Mesendoderm (in vitro differentiated cells): Measurements from ENCODE around the gene SH2D7. TPM values are rescaled to one million over a fixed set of nuclear protein-coding genes. Genes with fewer than 3 reads are reported as not detected.

Experiments used
- DNase-seq: peaks from one replicate; pipeline ENCODE4 v3.0.0; 2013
- H2AK5ac ChIP-seq: 2 replicates; pipeline ENCODE4 v1.6.1; 2013; ENCODE audit warnings: low read length, inconsistent platforms
- H2BK120ac ChIP-seq: 2 replicates; pipeline ENCODE4 v1.6.1; 2013; ENCODE audit warnings: low read depth, mild to moderate bottlenecking, low read length, moderate library complexity, mixed read lengths
- H2BK15ac ChIP-seq: replicated peaks from 2 replicates; pipeline ENCODE4 v1.6.1; 2013; ENCODE audit warnings: low read depth, mild to moderate bottlenecking, moderate library complexity
- H2BK5ac ChIP-seq: 2 replicates; pipeline ENCODE4 v1.6.1; 2013; ENCODE audit warnings: low read length, inconsistent platforms
- H3K18ac ChIP-seq: 2 replicates; pipeline ENCODE4 v1.6.1; 2013; ENCODE audit warnings: mild to moderate bottlenecking, low read length, mixed read lengths
- H3K23ac ChIP-seq: one replicate; pipeline ENCODE4 v1.6.1; 2013; ENCODE audit warnings: low read length
- H3K27ac ChIP-seq: 2 replicates; pipeline ENCODE4 v1.5.1; 2013; ENCODE audit warnings: low read depth, mild to moderate bottlenecking, inconsistent platforms, low read length, moderate library complexity
- H3K27me3 ChIP-seq: 2 replicates; pipeline ENCODE4 v1.6.1; 2013; ENCODE audit warnings: low read length, control low read depth, mild to moderate bottlenecking, inconsistent platforms; ENCODE audit not compliant: insufficient read depth, poor library complexity
- H3K36me3 ChIP-seq: 2 replicates; pipeline ENCODE4 v1.6.1; 2013; ENCODE audit warnings: low read length, inconsistent platforms; ENCODE audit not compliant: control insufficient read depth, insufficient read depth
- H3K4ac ChIP-seq: one replicate; pipeline ENCODE4 v1.6.1; 2013; ENCODE audit warnings: low read depth, mild to moderate bottlenecking, low read length, moderate library complexity
- H3K4me1 ChIP-seq: 2 replicates; pipeline ENCODE4 v1.6.1; 2013; ENCODE audit warnings: low read depth, low read length, inconsistent platforms; ENCODE audit not compliant: control insufficient read depth
- H3K4me2 ChIP-seq: 2 replicates; pipeline ENCODE4 v1.6.1; 2013; ENCODE audit warnings: low read length
- H3K4me3 ChIP-seq: 2 replicates; pipeline ENCODE4 v1.5.1; 2013; ENCODE audit warnings: mild to moderate bottlenecking, low read length
- H3K56ac ChIP-seq: one replicate; pipeline ENCODE4 v1.6.1; 2013; ENCODE audit warnings: low read length
- H3K79me1 ChIP-seq: 2 replicates; pipeline ENCODE4 v1.6.1; 2013; ENCODE audit warnings: low read length, inconsistent platforms
- H3K79me2 ChIP-seq: 2 replicates; pipeline ENCODE4 v1.6.1; 2013; ENCODE audit warnings: mild to moderate bottlenecking, low read length; ENCODE audit not compliant: control insufficient read depth, insufficient read depth
- H3K9ac ChIP-seq: 2 replicates; pipeline ENCODE4 v1.6.1; 2013; ENCODE audit warnings: low read length, inconsistent platforms
- H4K5ac ChIP-seq: one replicate; pipeline ENCODE4 v1.6.1; 2013; ENCODE audit warnings: low read length
- H4K8ac ChIP-seq: one replicate; pipeline ENCODE4 v1.6.1; 2013; ENCODE audit warnings: low read depth, mild to moderate bottlenecking, control low read depth, low read length, moderate library complexity
- WGBS: extraction: QIAGEN DNeasy Blood & Tissue Kit; methylation state at CpG from one replicate; pipeline ENCODE4 v1.1.7; 2013; ENCODE audit warnings: low lambda C conversion rate, missing lambda C conversion rate; ENCODE audit not compliant: insufficient coverage; ENCODE audit errors: extremely low coverage; 5-methylcytosine and 5-hydroxymethylcytosine counted together
- polyA plus RNA-seq, 2 experiments: library from polyadenylated mRNA; stranded (reverse); fragments of 200-250 nt; gene quantifications; one replicate each; pipeline ENCODE4 v1.2.3, GENCODE V29; 2013

SH2D7 gene
- polyA plus RNA-seq (2013, experiment 1 of 2) = not detected
- polyA plus RNA-seq (2013, experiment 2 of 2) = not detected

- no peak within 1 kb of the TSS for H3K4me2 ChIP-seq
- H3K56ac ChIP-seq = no peak within 1 kb of the TSS
- no peak within 1 kb of the TSS for H2AK5ac ChIP-seq
- H3K36me3 ChIP-seq = no peaks in the 10 kb centered on the region
- H3K9ac ChIP-seq = no peak within 1 kb of the TSS
- no peak within 1 kb of the TSS for H2BK5ac ChIP-seq
- no peak within 1 kb of the TSS for H2BK15ac ChIP-seq
- H4K8ac ChIP-seq = no peak within 1 kb of the TSS
- no peak within 1 kb of the TSS for H4K5ac ChIP-seq
- no peak within 1 kb of the TSS for H2BK120ac ChIP-seq
- H3K27me3 ChIP-seq = no peaks in the 10 kb centered on the region
- no peak for DNase-seq
- no peaks in the 10 kb centered on the region for H3K79me1 ChIP-seq
- H3K27ac ChIP-seq = no peak within 1 kb of the TSS
- H3K4ac ChIP-seq = no peak within 1 kb of the TSS
- WGBS = no CpG with 5 or more reads among the region's 11 CpGs
- no peaks in the 10 kb centered on the region for H3K79me2 ChIP-seq
- H3K4me3 ChIP-seq = no peak within 1 kb of the TSS
- H3K4me1 ChIP-seq = no peaks in the 10 kb centered on the region
- no peak within 1 kb of the TSS for H3K23ac ChIP-seq
- no peak within 1 kb of the TSS for H3K18ac ChIP-seq
Observed at GRCh38 chr15:78092261-78093041, at the start of gene SH2D7. Gene SH2D7, plus strand, starts transcription at chr15:78092561. Its CDS starts 24 bp downstream, at chr15:78092585.

- no peak overlapping the region for H3K18ac ChIP-seq
- H4K8ac ChIP-seq = no peak overlapping the region
- no peaks in the 10 kb centered on the region for H3K27me3 ChIP-seq
- no peak overlapping the region for H3K23ac ChIP-seq
- no peak overlapping the region for H3K27ac ChIP-seq
- H3K4me1 ChIP-seq = peaks cover 2% of the 10 kb centered on the region
- no peak overlapping the region for H3K9ac ChIP-seq
- no peak overlapping the region for H4K5ac ChIP-seq
- H3K4ac ChIP-seq = no peak overlapping the region
- DNase-seq = no peak
- H2BK15ac ChIP-seq = no peak overlapping the region
- H3K36me3 ChIP-seq = no peaks in the 10 kb centered on the region
- no peak overlapping the region for H3K4me3 ChIP-seq
- no peaks in the 10 kb centered on the region for H3K79me1 ChIP-seq
- H2BK120ac ChIP-seq = no peak overlapping the region
- no CpG with 5 or more reads among the region's 5 CpGs for WGBS
- no peak overlapping the region for H3K56ac ChIP-seq
- H2BK5ac ChIP-seq = no peak overlapping the region
- no peak overlapping the region for H3K4me2 ChIP-seq
- no peak overlapping the region for H2AK5ac ChIP-seq
- no peaks in the 10 kb centered on the region for H3K79me2 ChIP-seq
Observed at GRCh38 chr15:78044407-78045155, 47.8 kb upstream of the SH2D7 start.

GRCh38 chr15:78045189-78045588 is 47.2 kb upstream of the SH2D7 start:
- H2AK5ac ChIP-seq = no peak overlapping the region
- H3K23ac ChIP-seq = no peak overlapping the region
- H3K79me1 ChIP-seq = no peaks in the 10 kb centered on the region
- WGBS = no CpG with 5 or more reads among the region's 1 CpG
- no peak overlapping the region for H3K56ac ChIP-seq
- no peak overlapping the region for H3K18ac ChIP-seq
- no peak overlapping the region for H2BK15ac ChIP-seq
- no peak overlapping the region for H3K4me2 ChIP-seq
- H4K5ac ChIP-seq = no peak overlapping the region
- no peak for DNase-seq
- H3K79me2 ChIP-seq = no peaks in the 10 kb centered on the region
- H2BK120ac ChIP-seq = no peak overlapping the region
- H3K4me1 ChIP-seq = peaks cover 8% of the 10 kb centered on the region
- no peaks in the 10 kb centered on the region for H3K27me3 ChIP-seq
- H3K9ac ChIP-seq = no peak overlapping the region
- no peak overlapping the region for H4K8ac ChIP-seq
- no peak overlapping the region for H2BK5ac ChIP-seq
- H3K4me3 ChIP-seq = no peak overlapping the region
- no peak overlapping the region for H3K27ac ChIP-seq
- no peak overlapping the region for H3K4ac ChIP-seq
- no peaks in the 10 kb centered on the region for H3K36me3 ChIP-seq

- DNase-seq = no peak
- no peak overlapping the region for H3K4ac ChIP-seq
- H3K23ac ChIP-seq = no peak overlapping the region
Observed at GRCh38 chr15:78046796-78047341, 45.5 kb upstream of the SH2D7 start.

GRCh38 chr15:78047761-78048627 is 44.4 kb upstream of the SH2D7 start:
- no peaks in the 10 kb centered on the region for H3K79me1 ChIP-seq
- H3K79me2 ChIP-seq = no peaks in the 10 kb centered on the region
- no peaks in the 10 kb centered on the region for H3K27me3 ChIP-seq
- no peak overlapping the region for H2BK5ac ChIP-seq
- no peak overlapping the region for H3K56ac ChIP-seq
- peaks cover 13% of the 10 kb centered on the region for H3K4me1 ChIP-seq
- H3K4me3 ChIP-seq = no peak overlapping the region
- no peak overlapping the region for H3K23ac ChIP-seq
- no CpG with 5 or more reads among the region's 8 CpGs for WGBS
- H4K5ac ChIP-seq = no peak overlapping the region
- H3K4ac ChIP-seq = no peak overlapping the region
- no peak overlapping the region for H3K4me2 ChIP-seq
- H2BK15ac ChIP-seq = no peak overlapping the region
- H3K27ac ChIP-seq = no peak overlapping the region
- no peak overlapping the region for H2AK5ac ChIP-seq
- no peak for DNase-seq
- no peak overlapping the region for H4K8ac ChIP-seq
- H3K9ac ChIP-seq = no peak overlapping the region
- H3K18ac ChIP-seq = no peak overlapping the region
- no peak overlapping the region for H2BK120ac ChIP-seq
- H3K36me3 ChIP-seq = no peaks in the 10 kb centered on the region

More at GRCh38 chr15:78046796-78047341, 45.5 kb upstream of the SH2D7 start:
- no peak overlapping the region for H3K4me3 ChIP-seq
- H3K36me3 ChIP-seq = no peaks in the 10 kb centered on the region
- no peak overlapping the region for H3K18ac ChIP-seq
- no peaks in the 10 kb centered on the region for H3K79me1 ChIP-seq
- no peak overlapping the region for H3K56ac ChIP-seq
- whole genome bisulfite sequencing = no CpG with 5 or more reads among the region's 5 CpGs
- no peaks in the 10 kb centered on the region for H3K27me3 ChIP-seq
- no peak overlapping the region for H2BK15ac ChIP-seq
- H3K4me1 ChIP-seq = peaks cover 13% of the 10 kb centered on the region
- no peak overlapping the region for H2AK5ac ChIP-seq
- no peak overlapping the region for H3K27ac ChIP-seq
- no peak overlapping the region for H3K9ac ChIP-seq
- H3K4me2 ChIP-seq = no peak overlapping the region
- H4K8ac ChIP-seq = no peak overlapping the region
- H2BK120ac ChIP-seq = no peak overlapping the region
- H2BK5ac ChIP-seq = no peak overlapping the region
- H4K5ac ChIP-seq = no peak overlapping the region
- H3K79me2 ChIP-seq = no peaks in the 10 kb centered on the region
